ENCODE measurements around the gene COL6A5. TPM values are rescaled to one million over a fixed set of nuclear protein-coding genes. Genes with fewer than 3 reads are reported as not detected.

The COL6A5 gene
- total RNA-seq, 1 donor from 2014 or later, result not detected

- Mint-ChIP-seq H3K9me3 (peaks cover 4% of the 10 kb centered on the region), H3K4me3 (no peak overlapping the region), H3K27ac (no peak overlapping the region), H3K27me3 (no peaks in the 10 kb centered on the region), H3K36me3 (ENCODE audit: low read depth) (no peaks in the 10 kb centered on the region), H3K4me1 (no peaks in the 10 kb centered on the region)
- intact Hi-C loops (cut with micrococcal nuclease), result no loop called here
- no peak for DNase-seq
Observed at GRCh38 chr3:130374033-130374432, 28.6 kb downstream of the COL6A5 start.

GRCh38 chr3:130374908-130375307, 29.4 kb downstream of the COL6A5 start:
- intact Hi-C loops (cut with micrococcal nuclease), result no loop called here
- no peaks in the 10 kb centered on the region for H3K36me3 Mint-ChIP-seq (ENCODE audit: low read depth)
- H3K4me3 Mint-ChIP-seq, result no peak overlapping the region
- peaks cover 4% of the 10 kb centered on the region for H3K9me3 Mint-ChIP-seq
- no peak overlapping the region for H3K27ac Mint-ChIP-seq
- no peak for DNase-seq
- H3K27me3 Mint-ChIP-seq, result no peaks in the 10 kb centered on the region
- H3K4me1 Mint-ChIP-seq, result no peaks in the 10 kb centered on the region

GRCh38 chr3:130377960-130378676, 32.6 kb downstream of the COL6A5 start:
- Mint-ChIP-seq H3K4me1 (no peaks in the 10 kb centered on the region), H3K27me3 (no peaks in the 10 kb centered on the region), H3K36me3 (ENCODE audit: low read depth) (no peaks in the 10 kb centered on the region), H3K27ac (no peak overlapping the region), H3K9me3 (peaks cover 4% of the 10 kb centered on the region), H3K4me3 (no peak overlapping the region)
- intact Hi-C loops (cut with micrococcal nuclease), result no loop called here
- DNase-seq, result no peak

GRCh38 chr3:130378677-130379191, 33.3 kb downstream of the COL6A5 start:
- no peak for DNase-seq
- no peak overlapping the region for H3K4me3 Mint-ChIP-seq
- intact Hi-C loops (cut with micrococcal nuclease), result no loop called here
- H3K9me3 Mint-ChIP-seq, result peaks cover 4% of the 10 kb centered on the region
- no peak overlapping the region for H3K27ac Mint-ChIP-seq
- no peaks in the 10 kb centered on the region for H3K27me3 Mint-ChIP-seq
- no peaks in the 10 kb centered on the region for H3K4me1 Mint-ChIP-seq
- no peaks in the 10 kb centered on the region for H3K36me3 Mint-ChIP-seq (ENCODE audit: low read depth)

- no peaks in the 10 kb centered on the region for H3K4me1 Mint-ChIP-seq
- H3K27me3 Mint-ChIP-seq, result no peaks in the 10 kb centered on the region
- no peak overlapping the region for H3K4me3 Mint-ChIP-seq
- peaks cover 4% of the 10 kb centered on the region for H3K9me3 Mint-ChIP-seq
- no peak overlapping the region for H3K27ac Mint-ChIP-seq
- intact Hi-C loops (cut with micrococcal nuclease), result no loop called here
- no peak for DNase-seq
- H3K36me3 Mint-ChIP-seq (ENCODE audit: low read depth), result no peaks in the 10 kb centered on the region
Observed at GRCh38 chr3:130379274-130379673, 33.8 kb downstream of the COL6A5 start.

- Mint-ChIP-seq H3K27ac (no peak overlapping the region), H3K9me3 (peaks cover 4% of the 10 kb centered on the region), H3K36me3 (ENCODE audit: low read depth) (no peaks in the 10 kb centered on the region), H3K27me3 (no peaks in the 10 kb centered on the region), H3K4me1 (no peaks in the 10 kb centered on the region), H3K4me3 (no peak overlapping the region)
- no peak for DNase-seq
- intact Hi-C loops (cut with micrococcal nuclease), result no loop called here
Observed at GRCh38 chr3:130380398-130380797, 34.9 kb downstream of the COL6A5 start.

GRCh38 chr3:130383424-130383823, 38.0 kb downstream of the COL6A5 start:
- intact Hi-C loops (cut with micrococcal nuclease), result no loop called here
- peaks cover 4% of the 10 kb centered on the region for H3K9me3 Mint-ChIP-seq

GRCh38 chr3:130384476-130385025, 39.1 kb downstream of the COL6A5 start:
- Mint-ChIP-seq H3K4me3 (no peak overlapping the region), H3K36me3 (ENCODE audit: low read depth) (no peaks in the 10 kb centered on the region), H3K4me1 (no peaks in the 10 kb centered on the region), H3K9me3 (no peaks in the 10 kb centered on the region), H3K27ac (no peak overlapping the region), H3K27me3 (no peaks in the 10 kb centered on the region)
- intact Hi-C loops (cut with micrococcal nuclease), result no loop called here
- no peak for DNase-seq

More at GRCh38 chr3:130383424-130383823, 38.0 kb downstream of the COL6A5 start:
- DNase-seq, result no peak
- no peaks in the 10 kb centered on the region for H3K27me3 Mint-ChIP-seq
- H3K4me1 Mint-ChIP-seq, result no peaks in the 10 kb centered on the region
- no peak overlapping the region for H3K4me3 Mint-ChIP-seq
- H3K36me3 Mint-ChIP-seq (ENCODE audit: low read depth), result no peaks in the 10 kb centered on the region
- H3K27ac Mint-ChIP-seq, result no peak overlapping the region

GRCh38 chr3:130386604-130387263, 41.3 kb downstream of the COL6A5 start:
- Mint-ChIP-seq H3K4me3 (no peak overlapping the region), H3K9me3 (no peaks in the 10 kb centered on the region), H3K4me1 (no peaks in the 10 kb centered on the region), H3K36me3 (ENCODE audit: low read depth) (no peaks in the 10 kb centered on the region), H3K27ac (no peak overlapping the region), H3K27me3 (no peaks in the 10 kb centered on the region)
- intact Hi-C loops (cut with micrococcal nuclease), result no loop called here
- DNase-seq, result no peak

GRCh38 chr3:130389743-130390478, 44.4 kb downstream of the COL6A5 start:
- Mint-ChIP-seq H3K9me3 (no peaks in the 10 kb centered on the region), H3K36me3 (ENCODE audit: low read depth) (no peaks in the 10 kb centered on the region), H3K27me3 (no peaks in the 10 kb centered on the region), H3K4me3 (no peak overlapping the region), H3K27ac (no peak overlapping the region), H3K4me1 (no peaks in the 10 kb centered on the region)
- intact Hi-C loops (cut with micrococcal nuclease), result no loop called here
- DNase-seq, result no peak

GRCh38 chr3:130392266-130392665, 46.8 kb downstream of the COL6A5 start:
- DNase-seq, result no peak
- intact Hi-C loops (cut with micrococcal nuclease), result no loop called here
- Mint-ChIP-seq H3K4me1 (no peaks in the 10 kb centered on the region), H3K27ac (no peak overlapping the region), H3K4me3 (no peak overlapping the region), H3K9me3 (no peaks in the 10 kb centered on the region), H3K27me3 (no peaks in the 10 kb centered on the region), H3K36me3 (ENCODE audit: low read depth) (no peaks in the 10 kb centered on the region)

GRCh38 chr3:130393594-130393993, 48.1 kb downstream of the COL6A5 start:
- no peak for DNase-seq
- no peaks in the 10 kb centered on the region for H3K36me3 Mint-ChIP-seq (ENCODE audit: low read depth)
- no peaks in the 10 kb centered on the region for H3K27me3 Mint-ChIP-seq
- intact Hi-C loops (cut with micrococcal nuclease), result no loop called here
- no peaks in the 10 kb centered on the region for H3K9me3 Mint-ChIP-seq
- no peak overlapping the region for H3K27ac Mint-ChIP-seq
- H3K4me1 Mint-ChIP-seq, result no peaks in the 10 kb centered on the region
- no peak overlapping the region for H3K4me3 Mint-ChIP-seq

- no peak for DNase-seq
- H3K4me1 Mint-ChIP-seq, result no peaks in the 10 kb centered on the region
Observed at GRCh38 chr3:130395331-130395730, 49.9 kb downstream of the COL6A5 start.

GRCh38 chr3:130395916-130396315, 50.4 kb downstream of the COL6A5 start:
- no peak overlapping the region for H3K27ac Mint-ChIP-seq
- H3K27me3 Mint-ChIP-seq, result no peaks in the 10 kb centered on the region
- no peak for DNase-seq
- intact Hi-C loops (cut with micrococcal nuclease), result no loop called here
- no peaks in the 10 kb centered on the region for H3K9me3 Mint-ChIP-seq
- no peak overlapping the region for H3K4me3 Mint-ChIP-seq
- no peaks in the 10 kb centered on the region for H3K4me1 Mint-ChIP-seq
- H3K36me3 Mint-ChIP-seq (ENCODE audit: low read depth), result no peaks in the 10 kb centered on the region

More at GRCh38 chr3:130395331-130395730, 49.9 kb downstream of the COL6A5 start:
- Mint-ChIP-seq H3K27ac (no peak overlapping the region), H3K27me3 (no peaks in the 10 kb centered on the region), H3K9me3 (no peaks in the 10 kb centered on the region), H3K4me3 (no peak overlapping the region), H3K36me3 (ENCODE audit: low read depth) (no peaks in the 10 kb centered on the region)
- intact Hi-C loops (cut with micrococcal nuclease), result no loop called here
